Suprapubic skin (tissue), 4 donors: ENCODE measurements around the gene TMEM114. TPM values are rescaled to one million over a fixed set of nuclear protein-coding genes. Genes with fewer than 3 reads are reported as not detected.
A peak's percentile ranks its signal among the peaks of the same experiment; 100 is the strongest.

Source experiments
- DNase-seq, 2 donors: peaks; one replicate each; pipeline ENCODE4 v3.0.0-alpha.2; 2019; ENCODE audit warnings: low spot score in 2 of 2
- H3K27ac ChIP-seq: fragments of 200-600 bp; sonication (generic); one replicate; pipeline ENCODE4 v1.5.1; 2019
- H3K27me3 ChIP-seq: fragments of 200-600 bp; sonication (generic); one replicate; pipeline ENCODE4 v1.5.1; 2019
- H3K36me3 ChIP-seq: fragments of 200-600 bp; sonication (generic); one replicate; pipeline ENCODE4 v1.5.1; 2019
- H3K4me1 ChIP-seq: fragments of 200-600 bp; sonication (generic); one replicate; pipeline ENCODE4 v1.5.1; 2019
- H3K4me3 ChIP-seq: fragments of 200-600 bp; sonication (generic); one replicate; pipeline ENCODE4 v1.5.1; 2019; ENCODE audit warnings: mild to moderate bottlenecking
- H3K9me3 ChIP-seq: fragments of 200-600 bp; sonication (generic); one replicate; pipeline ENCODE4 v1.5.1; 2019
- CTCF ChIP-seq, 2 donors: fragments of 200-600 bp in 1 of 2; fragments of 450-650 bp in 1 of 2; sonication (generic) in 1 of 2; IDR thresholded peaks; one replicate each; pipeline ENCODE4 v1.5.1; 2016 to 2019; ENCODE audit warnings: antibody characterized with exemption in 2 of 2, mild to moderate bottlenecking in 1 of 2, moderate library complexity in 1 of 2
- EP300 ChIP-seq: sonication (generic); formaldehyde crosslinking; IDR thresholded peaks from one replicate; pipeline ENCODE4 v1.6.1; 2017; ENCODE audit warnings: antibody characterized with exemption
- POLR2A ChIP-seq, 2 donors: fragments of 450-650 bp; IDR thresholded peaks; one replicate each; pipeline ENCODE4 v1.6.1; 2017; ENCODE audit warnings: antibody characterized with exemption in 2 of 2, mild to moderate bottlenecking in 2 of 2, moderate library complexity in 2 of 2
- POLR2AphosphoS5 ChIP-seq, 3 donors: sonication (generic); formaldehyde crosslinking; IDR thresholded peaks; one replicate each; pipeline ENCODE4 v1.6.1; 2017; ENCODE audit warnings: antibody characterized with exemption in 3 of 3
- WGBS: methylation state at CpG from one replicate; pipeline ENCODE4 v1.1.5; 2018; 5-methylcytosine and 5-hydroxymethylcytosine counted together
- total RNA-seq, 4 donors: library from RNA; depleted of rRNA; stranded (reverse); fragments of >200 nt; gene quantifications; one replicate each; pipeline ENCODE4 v1.1.0, GENCODE V29; 2016

TMEM114 gene
- total RNA-seq, 4 donors from 2014 or later: not detected

GRCh38 chr16:8579559-8579958 lies 10.8 kb downstream of the TMEM114 start:
- peaks cover 19% of the 10 kb centered on the region for H3K27me3 ChIP-seq
- H3K9me3 ChIP-seq: no peaks in the 10 kb centered on the region
- no peaks in the 10 kb centered on the region for H3K4me1 ChIP-seq
- DNase-seq: no peak
- H3K4me3 ChIP-seq: no peak overlapping the region
- no peak for TF ChIP-seq EP300
- H3K27ac ChIP-seq: no peak overlapping the region
- no peaks in the 10 kb centered on the region for H3K36me3 ChIP-seq
- 88% methylated on average over 9 of the region's 9 CpGs for WGBS

- DNase-seq: no peak
- H3K4me3 ChIP-seq: no peak overlapping the region
- H3K36me3 ChIP-seq: no peaks in the 10 kb centered on the region
- WGBS: 80% methylated on average over 10 of the region's 10 CpGs
- no peaks in the 10 kb centered on the region for H3K4me1 ChIP-seq
- no peak overlapping the region for H3K27ac ChIP-seq
- H3K9me3 ChIP-seq: no peaks in the 10 kb centered on the region
- TF ChIP-seq POLR2AphosphoS5 (IDR thresholded peaks at IDR 0.05) (no peak), EP300 (no peak), CTCF (IDR thresholded peaks at IDR 0.05) (no peak), POLR2A (IDR thresholded peaks at IDR 0.05) (no peak)
- H3K27me3 ChIP-seq: peaks cover 19% of the 10 kb centered on the region
Measured at GRCh38 chr16:8577678-8578304, 12.5 kb downstream of the TMEM114 start.

- H3K4me3 ChIP-seq: no peak overlapping the region
- DNase-seq: no peak
- H3K27ac ChIP-seq: no peak overlapping the region
- 80% methylated on average over 4 of the region's 4 CpGs for WGBS
- H3K9me3 ChIP-seq: no peaks in the 10 kb centered on the region
- H3K27me3 ChIP-seq: peaks cover 23% of the 10 kb centered on the region
- TF ChIP-seq POLR2AphosphoS5 (IDR thresholded peaks at IDR 0.05): no peak
- TF ChIP-seq CTCF (IDR thresholded peaks at IDR 0.05): no peak
- no peak for TF ChIP-seq POLR2A (IDR thresholded peaks at IDR 0.05)
- TF ChIP-seq EP300: no peak
- H3K4me1 ChIP-seq: no peaks in the 10 kb centered on the region
- no peaks in the 10 kb centered on the region for H3K36me3 ChIP-seq
Measured at GRCh38 chr16:8576141-8577004, 13.9 kb downstream of the TMEM114 start.

- no peaks in the 10 kb centered on the region for H3K9me3 ChIP-seq
- H3K36me3 ChIP-seq: no peaks in the 10 kb centered on the region
- H3K27me3 ChIP-seq: peaks cover 23% of the 10 kb centered on the region
- 76% methylated on average over 2 of the region's 2 CpGs for WGBS
- no peak for TF ChIP-seq POLR2AphosphoS5 (IDR thresholded peaks at IDR 0.05)
- no peak for TF ChIP-seq CTCF (IDR thresholded peaks at IDR 0.05)
- no peak for TF ChIP-seq EP300
- no peak for TF ChIP-seq POLR2A (IDR thresholded peaks at IDR 0.05)
- no peak for DNase-seq
- no peak overlapping the region for H3K27ac ChIP-seq
- H3K4me1 ChIP-seq: no peaks in the 10 kb centered on the region
- H3K4me3 ChIP-seq: no peak overlapping the region
Measured at GRCh38 chr16:8575399-8575798, 14.9 kb downstream of the TMEM114 start.

- Histone ChIP-seq H3K27me3 (peaks cover 37% of the 10 kb centered on the region), H3K36me3 (no peaks in the 10 kb centered on the region), H3K9me3 (no peaks in the 10 kb centered on the region), H3K27ac (no peak overlapping the region), H3K4me1 (no peaks in the 10 kb centered on the region), H3K4me3 (no peak overlapping the region)
- 36% methylated on average over 7 of the region's 7 CpGs for WGBS
- TF ChIP-seq POLR2A (IDR thresholded peaks at IDR 0.05) (no peak), POLR2AphosphoS5 (IDR thresholded peaks at IDR 0.05) (no peak), EP300 (no peak), CTCF (IDR thresholded peaks at IDR 0.05) (peak in 1 of 2 donors; percentile 17)
- DNase-seq: no peak
Measured at GRCh38 chr16:8572919-8573724, 17.2 kb downstream of the TMEM114 start.
